Stimulated activated CD4-positive, alpha-beta T cell treated with anti-CD3 and anti-CD28 coated beads, Interleukin-1b, Interleukin-23, amount 100 ng/mL, for 24 hours (primary cell): Measurements from ENCODE around the gene LANCL3.
"Not testable (repeated sequence)": the region's sequence is repeated elsewhere in the genome, so short reads cannot be mapped to it uniquely, and the experiment has no call there.

Experiments used
- DNase-seq, 4 experiments: peaks; one replicate each; pipeline ENCODE4 v3.0.0-alpha.2; 2020; ENCODE audit warnings: low read depth in 4 of 4, low spot score in 1 of 4

Gene LANCL3

GRCh38 chrX:37571426-37572107 is at the start of gene LANCL3:
LANCL3 (plus strand) TSS chrX:37571661; CDS start chrX:37571871, 210 bp downstream.
- not testable (repeated sequence) for DNase-seq

GRCh38 chrX:37523673-37524072 is 47.8 kb upstream of the LANCL3 start:
- DNase-seq = not testable (repeated sequence)

- DNase-seq = no peak
Measured at GRCh38 chrX:37541991-37542390, 29.5 kb upstream of the LANCL3 start.

GRCh38 chrX:37542791-37543190 is 28.7 kb upstream of the LANCL3 start:
- no peak for DNase-seq

- DNase-seq = no peak
Measured at GRCh38 chrX:37543324-37543723, 28.1 kb upstream of the LANCL3 start.

GRCh38 chrX:37544531-37544930 is 26.9 kb upstream of the LANCL3 start:
- not testable (repeated sequence) for DNase-seq

GRCh38 chrX:37545066-37545465 is 26.4 kb upstream of the LANCL3 start:
- DNase-seq = no peak

- DNase-seq = not testable (repeated sequence)
Measured at GRCh38 chrX:37549619-37550018, 21.8 kb upstream of the LANCL3 start.

GRCh38 chrX:37553476-37553875 is 18.0 kb upstream of the LANCL3 start:
- DNase-seq = no peak

GRCh38 chrX:37565254-37565653 is 6.2 kb upstream of the LANCL3 start:
- DNase-seq = not testable (repeated sequence)

- DNase-seq = not testable (repeated sequence)
Measured at GRCh38 chrX:37570349-37570748, 1.1 kb upstream of the LANCL3 start.

- not testable (repeated sequence) for DNase-seq
Measured at GRCh38 chrX:37572108-37572587, 687 bp downstream of the LANCL3 start.

GRCh38 chrX:37573121-37573520 is 1.7 kb downstream of the LANCL3 start:
- not testable (repeated sequence) for DNase-seq

- DNase-seq = no peak
Measured at GRCh38 chrX:37578045-37578444, 6.6 kb downstream of the LANCL3 start.

- DNase-seq = no peak
Measured at GRCh38 chrX:37580080-37580479, 8.6 kb downstream of the LANCL3 start.

GRCh38 chrX:37587337-37587736 is 15.9 kb downstream of the LANCL3 start:
- DNase-seq = not testable (repeated sequence)

GRCh38 chrX:37590047-37590446 is 18.6 kb downstream of the LANCL3 start:
- no peak for DNase-seq

- no peak for DNase-seq
Measured at GRCh38 chrX:37594755-37595382, 23.4 kb downstream of the LANCL3 start.

GRCh38 chrX:37599729-37600128 is 28.3 kb downstream of the LANCL3 start:
- no peak for DNase-seq

GRCh38 chrX:37603938-37604409 is 32.5 kb downstream of the LANCL3 start:
- DNase-seq = no peak

- no peak for DNase-seq
Measured at GRCh38 chrX:37607243-37607642, 35.8 kb downstream of the LANCL3 start.

- DNase-seq = no peak
Measured at GRCh38 chrX:37608156-37608555, 36.7 kb downstream of the LANCL3 start.
